Esophagus muscularis mucosa (tissue), 4 donors: ENCODE data around the gene YBX1. TPM values are rescaled to one million over a fixed set of nuclear protein-coding genes. Genes with fewer than 3 reads are reported as not detected.

Source experiments
- DNase-seq: peaks from one replicate; pipeline ENCODE4 v3.0.0-alpha.2; 2017; ENCODE audit errors: extremely low spot score
- H3K27ac ChIP-seq, 4 donors: fragments of 200-600 bp; sonication (generic); replicated peaks in 1 of 4; 1 replicate in 3 of 4; 2 replicates in 1 of 4; pipeline ENCODE4 v1.5.1; 2016 to 2019; ENCODE audit warnings: mild to moderate bottlenecking in 1 of 4
- H3K27me3 ChIP-seq, 4 donors: fragments of 200-600 bp; sonication (generic); one replicate each; pipeline versions ENCODE4 v1.5.1 to v1.6.0; 2016 to 2019
- H3K36me3 ChIP-seq, 4 donors: fragments of 200-600 bp; sonication (generic); one replicate each; pipeline ENCODE4 v1.5.1; 2016 to 2019
- H3K4me1 ChIP-seq, 4 donors: fragments of 200-600 bp; sonication (generic); one replicate each; pipeline ENCODE4 v1.5.1; 2016 to 2019
- H3K4me3 ChIP-seq, 4 donors: fragments of 200-600 bp; sonication (generic); 1 replicate in 2 of 4; 2 replicates in 2 of 4; pipeline ENCODE4 v1.5.1; 2016 to 2019; ENCODE audit warnings: mild to moderate bottlenecking in 4 of 4, moderate library complexity in 1 of 4
- H3K9me3 ChIP-seq, 4 donors: fragments of 200-600 bp; sonication (generic); 1 replicate in 3 of 4; 2 replicates in 1 of 4; pipeline ENCODE4 v1.5.1; 2016 to 2019
- EP300 ChIP-seq: sonication (generic); formaldehyde crosslinking; IDR thresholded peaks from one replicate; pipeline ENCODE4 v1.6.1; 2017; ENCODE audit warnings: antibody characterized with exemption
- POLR2A ChIP-seq: fragments of 450-650 bp; IDR thresholded peaks from one replicate; pipeline ENCODE4 v1.6.1; 2017; ENCODE audit warnings: antibody characterized with exemption, moderate library complexity, mild to moderate bottlenecking, low read depth
- POLR2AphosphoS5 ChIP-seq, 2 donors: sonication (generic); formaldehyde crosslinking; IDR thresholded peaks; one replicate each; pipeline ENCODE4 v1.6.1; 2017; ENCODE audit warnings: antibody characterized with exemption in 2 of 2
- WGBS: methylation state at CpG from one replicate; pipeline ENCODE4 v1.1.5; 2018; 5-methylcytosine and 5-hydroxymethylcytosine counted together
- intact Hi-C: fragments of 100-400 bp; cut with DNase I; formaldehyde crosslinking; loops from one replicate; pipeline ENCODE4 v1.15.1; 2023
- total RNA-seq, 4 donors: library from RNA; depleted of rRNA; stranded (reverse); fragments of >200 nt; gene quantifications; one replicate each; pipeline versions ENCODE4 v1.1.0 to v1.2.1, GENCODE V29; 2016
- TF ChIP-seq, protein P1 (sequence below), 3 experiments: fragments of 200-600 bp in 2 of 3; fragments of 450-650 bp in 1 of 3; sonication (generic) in 2 of 3; IDR thresholded peaks; one replicate each; pipeline ENCODE4 v1.5.1; 2017 to 2019; ENCODE audit warnings: antibody characterized with exemption in 3 of 3, mild to moderate bottlenecking in 2 of 3, moderate library complexity in 1 of 3

The YBX1 gene
- total RNA-seq, 4 donors from 2014 or later: 778 to 889 (median 812) TPM

DNA sequence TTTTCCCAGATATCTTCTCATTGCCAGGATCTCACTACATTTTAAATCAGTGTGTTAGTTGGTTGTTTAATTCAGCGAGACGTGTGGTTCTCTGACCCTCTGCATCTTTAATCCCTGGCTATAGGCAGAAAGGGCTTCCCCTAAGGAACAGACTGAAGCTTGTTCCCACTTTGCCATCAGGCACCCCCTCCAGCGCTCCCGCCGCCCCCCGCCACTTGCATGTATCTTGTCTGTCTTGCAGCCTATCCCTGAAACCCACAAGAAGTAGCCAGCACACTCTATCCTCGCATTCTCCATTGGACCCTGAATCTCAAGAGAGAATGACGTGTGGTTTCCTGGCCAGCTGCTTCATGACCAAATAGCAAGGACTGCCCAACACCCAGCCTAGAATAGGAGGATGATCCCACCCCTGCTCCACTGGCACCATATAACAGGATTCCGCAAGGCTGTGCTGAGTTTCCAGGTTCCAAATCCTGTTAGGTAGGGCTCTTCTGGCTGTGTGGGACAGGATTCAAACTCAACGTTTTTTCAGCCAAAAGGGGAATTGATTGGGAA lies 50.0 kb downstream of the YBX1 start:
- WGBS: 79% methylated on average over 10 of the region's 10 CpGs
- Histone ChIP-seq H3K9me3 (no peaks in the 10 kb centered on the region), H3K4me3 (no peak overlapping the region), H3K27ac (no peak overlapping the region), H3K4me1 (no peaks in the 10 kb centered on the region), H3K36me3 (no peaks in the 10 kb centered on the region), H3K27me3 (peaks cover 0 to 11% (median 0%) of the 10 kb centered on the region in 4 donors)
- intact Hi-C loops: no loop called here
- TF ChIP-seq EP300 (no peak), POLR2A (no peak), POLR2AphosphoS5 (IDR thresholded peaks at IDR 0.05) (no peak)
- TF ChIP-seq, protein P1, sequence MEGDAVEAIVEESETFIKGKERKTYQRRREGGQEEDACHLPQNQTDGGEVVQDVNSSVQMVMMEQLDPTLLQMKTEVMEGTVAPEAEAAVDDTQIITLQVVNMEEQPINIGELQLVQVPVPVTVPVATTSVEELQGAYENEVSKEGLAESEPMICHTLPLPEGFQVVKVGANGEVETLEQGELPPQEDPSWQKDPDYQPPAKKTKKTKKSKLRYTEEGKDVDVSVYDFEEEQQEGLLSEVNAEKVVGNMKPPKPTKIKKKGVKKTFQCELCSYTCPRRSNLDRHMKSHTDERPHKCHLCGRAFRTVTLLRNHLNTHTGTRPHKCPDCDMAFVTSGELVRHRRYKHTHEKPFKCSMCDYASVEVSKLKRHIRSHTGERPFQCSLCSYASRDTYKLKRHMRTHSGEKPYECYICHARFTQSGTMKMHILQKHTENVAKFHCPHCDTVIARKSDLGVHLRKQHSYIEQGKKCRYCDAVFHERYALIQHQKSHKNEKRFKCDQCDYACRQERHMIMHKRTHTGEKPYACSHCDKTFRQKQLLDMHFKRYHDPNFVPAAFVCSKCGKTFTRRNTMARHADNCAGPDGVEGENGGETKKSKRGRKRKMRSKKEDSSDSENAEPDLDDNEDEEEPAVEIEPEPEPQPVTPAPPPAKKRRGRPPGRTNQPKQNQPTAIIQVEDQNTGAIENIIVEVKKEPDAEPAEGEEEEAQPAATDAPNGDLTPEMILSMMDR (IDR thresholded peaks at IDR 0.05): no peak
- peak; percentile 82 for DNase-seq

DNA sequence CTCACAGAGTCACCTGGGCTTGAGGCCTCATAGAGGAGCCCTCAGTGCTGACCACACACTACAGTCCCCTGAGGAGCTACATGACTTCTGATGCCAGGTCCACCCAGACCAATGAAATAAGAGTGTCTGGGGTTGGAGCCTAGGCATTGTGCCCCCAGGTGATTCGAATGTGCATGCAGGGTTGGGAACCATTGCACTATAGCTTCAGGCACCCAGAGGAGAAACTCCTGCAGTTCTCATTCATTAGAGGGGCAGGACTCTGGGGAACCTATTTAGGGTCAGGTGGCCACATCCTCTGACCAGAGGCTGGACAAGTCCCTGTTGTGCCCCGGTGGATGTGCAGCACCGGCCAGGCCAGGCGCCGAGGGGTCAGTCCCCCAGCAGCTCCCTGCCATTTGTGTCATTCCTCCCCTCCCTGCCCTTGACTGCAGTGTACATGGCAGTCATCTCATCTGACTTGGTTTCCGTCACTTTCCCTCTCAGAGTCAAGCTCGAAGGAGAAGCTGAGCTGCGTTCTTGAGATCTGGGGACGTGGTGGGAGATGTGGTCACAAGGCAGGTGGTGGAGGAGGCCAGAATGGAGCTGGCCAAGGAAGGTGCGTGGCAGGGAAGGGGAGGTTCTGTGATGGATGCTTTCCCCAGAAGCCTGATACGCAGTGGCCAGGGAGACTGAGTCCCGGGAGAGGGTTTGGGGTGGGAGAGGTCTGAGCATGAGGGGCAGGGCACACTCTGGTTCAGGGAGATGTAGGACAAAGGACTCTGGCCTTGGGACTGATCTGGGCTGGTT lies 51.4 kb downstream of the YBX1 start:
- Histone ChIP-seq H3K27me3 (peaks cover 0 to 11% (median 0%) of the 10 kb centered on the region in 4 donors), H3K36me3 (no peaks in the 10 kb centered on the region), H3K27ac (no peak overlapping the region), H3K4me1 (no peaks in the 10 kb centered on the region), H3K4me3 (no peak overlapping the region), H3K9me3 (no peaks in the 10 kb centered on the region)
- intact Hi-C loops: no loop called here
- WGBS: 88% methylated on average over 12 of the region's 12 CpGs
- DNase-seq: peak; percentile 66
- TF ChIP-seq, protein P1 (IDR thresholded peaks at IDR 0.05): no peak
- TF ChIP-seq POLR2AphosphoS5 (IDR thresholded peaks at IDR 0.05) (no peak), EP300 (no peak), POLR2A (no peak)

DNA sequence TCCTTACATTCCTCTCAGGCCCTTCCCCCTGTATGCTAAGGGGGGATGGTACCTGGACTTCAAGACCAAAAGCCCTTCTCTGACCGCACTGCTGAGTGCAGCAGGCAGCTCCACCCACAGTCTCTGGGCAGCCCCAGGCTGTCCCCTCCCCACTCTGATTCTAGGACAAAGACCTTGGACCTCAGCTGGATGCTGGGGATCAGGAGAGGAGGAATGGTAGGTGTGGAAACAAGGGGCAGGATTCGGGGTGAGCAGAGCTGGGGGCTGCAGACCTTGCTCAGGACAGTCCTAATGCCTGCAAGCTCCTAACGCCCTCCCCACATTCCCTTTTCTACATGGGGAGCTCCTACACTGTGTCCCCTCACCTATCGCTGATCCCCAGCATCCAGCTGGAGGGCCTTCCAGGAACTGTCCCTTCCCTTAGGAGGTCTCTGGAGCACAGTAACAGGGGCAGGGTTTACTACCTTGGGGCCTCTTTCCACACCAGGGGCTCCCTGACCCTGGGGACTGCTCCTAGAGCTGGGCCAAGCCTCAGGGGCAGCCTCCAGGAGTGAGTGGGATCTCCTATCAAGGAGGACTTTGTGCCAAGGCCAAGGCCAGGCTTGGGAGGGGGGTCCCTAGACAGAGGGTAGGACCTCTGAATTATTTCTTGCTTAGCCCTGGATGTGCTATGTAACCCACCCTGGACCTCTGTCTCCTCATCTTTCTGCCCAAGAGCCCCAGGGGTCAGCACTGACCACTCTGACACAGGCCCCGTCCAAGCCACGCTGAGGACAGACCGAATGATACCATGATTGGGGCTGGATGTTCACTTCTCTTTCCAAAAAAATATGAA lies 52.2 kb downstream of the YBX1 start:
- 90% methylated on average over 7 of the region's 7 CpGs for WGBS
- H3K4me3 ChIP-seq: no peak overlapping the region
- intact Hi-C loops: no loop called here
- H3K27ac ChIP-seq: no peak overlapping the region
- DNase-seq: peak; percentile 81
- peaks cover 0 to 11% (median 0%) of the 10 kb centered on the region in 4 donors for H3K27me3 ChIP-seq
- no peaks in the 10 kb centered on the region for H3K9me3 ChIP-seq
- no peaks in the 10 kb centered on the region for H3K36me3 ChIP-seq
- TF ChIP-seq POLR2AphosphoS5 (IDR thresholded peaks at IDR 0.05): no peak
- TF ChIP-seq EP300: no peak
- TF ChIP-seq, protein P1 (IDR thresholded peaks at IDR 0.05): no peak
- no peak for TF ChIP-seq POLR2A
- H3K4me1 ChIP-seq: no peaks in the 10 kb centered on the region

DNA sequence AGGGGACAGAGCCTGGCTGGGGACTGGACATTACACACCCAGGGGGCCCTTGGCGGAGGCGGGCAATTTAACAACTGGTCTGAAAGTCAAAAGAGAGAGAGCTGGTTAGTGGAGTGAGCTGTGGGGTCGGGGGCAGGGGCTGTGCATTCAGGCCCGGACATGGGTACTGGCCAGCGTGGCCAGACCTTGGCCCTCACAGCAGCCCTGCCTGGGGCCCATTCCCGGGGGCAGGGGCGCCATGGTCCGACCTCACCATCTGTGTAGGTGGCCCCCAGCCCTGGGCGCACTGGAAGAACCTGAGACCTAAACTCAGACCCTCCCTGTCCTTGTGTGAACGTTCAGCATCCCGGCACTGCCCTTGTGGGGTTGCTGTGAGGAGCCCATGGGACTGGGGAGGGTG lies 52.8 kb downstream of the YBX1 start:
- Histone ChIP-seq H3K27ac (no peak overlapping the region), H3K4me1 (no peaks in the 10 kb centered on the region), H3K4me3 (no peak overlapping the region), H3K9me3 (no peaks in the 10 kb centered on the region), H3K36me3 (no peaks in the 10 kb centered on the region), H3K27me3 (peaks cover 0 to 11% (median 0%) of the 10 kb centered on the region in 4 donors)
- TF ChIP-seq, protein P1 (IDR thresholded peaks at IDR 0.05): no peak
- TF ChIP-seq POLR2AphosphoS5 (IDR thresholded peaks at IDR 0.05) (no peak), POLR2A (no peak), EP300 (no peak)
- DNase-seq: peak; percentile 62
- 92% methylated on average over 8 of the region's 11 CpGs for WGBS
- intact Hi-C loops: no loop called here
